Measurements from ENCODE around the gene RSF1.

The RSF1 gene

GRCh38 chr11:77749232-77749631 lies 71.3 kb downstream of the RSF1 start:
- DNase-seq, result no peak

DNA sequence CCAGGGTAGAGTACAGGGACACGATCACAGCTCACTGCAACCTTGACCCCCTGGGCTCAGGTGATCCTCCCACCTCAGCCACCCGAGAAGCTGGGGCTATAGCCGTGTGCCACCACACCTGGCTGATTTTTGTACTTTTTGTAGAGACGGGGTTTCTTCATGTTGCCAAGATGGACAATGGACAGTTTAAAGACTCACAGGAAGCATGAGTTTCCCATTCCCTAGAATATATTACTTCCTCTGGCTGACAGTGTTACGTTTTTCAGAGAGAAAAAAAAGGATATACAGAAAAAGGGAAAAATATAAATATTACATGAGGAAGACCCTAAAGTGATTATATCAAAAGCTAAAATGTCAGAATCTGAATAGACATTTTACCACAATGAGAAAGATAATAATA lies 72.3 kb downstream of the RSF1 start:
- DNase-seq, result no peak

- no peak for DNase-seq
Measured at GRCh38 chr11:77747381-77747969, 73.0 kb downstream of the RSF1 start.

DNA sequence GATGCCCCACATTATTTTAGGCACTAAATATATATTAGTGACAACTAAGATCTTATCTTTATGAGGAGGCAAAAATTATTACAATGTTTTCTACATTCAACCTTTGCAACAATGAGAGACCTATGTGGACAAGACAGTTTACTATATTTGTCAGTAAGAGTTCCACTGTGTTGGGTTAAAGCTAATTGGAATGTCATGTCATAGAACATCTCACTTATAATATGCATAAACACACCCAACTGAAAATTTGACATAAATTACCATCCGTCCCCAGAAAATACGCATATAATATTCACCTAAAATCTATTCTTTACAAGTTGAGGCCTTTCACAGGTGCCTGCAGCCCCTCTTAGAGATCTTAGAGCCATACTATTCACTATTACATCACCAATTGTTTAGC lies 84.0 kb downstream of the RSF1 start:
- no peak for DNase-seq

DNA sequence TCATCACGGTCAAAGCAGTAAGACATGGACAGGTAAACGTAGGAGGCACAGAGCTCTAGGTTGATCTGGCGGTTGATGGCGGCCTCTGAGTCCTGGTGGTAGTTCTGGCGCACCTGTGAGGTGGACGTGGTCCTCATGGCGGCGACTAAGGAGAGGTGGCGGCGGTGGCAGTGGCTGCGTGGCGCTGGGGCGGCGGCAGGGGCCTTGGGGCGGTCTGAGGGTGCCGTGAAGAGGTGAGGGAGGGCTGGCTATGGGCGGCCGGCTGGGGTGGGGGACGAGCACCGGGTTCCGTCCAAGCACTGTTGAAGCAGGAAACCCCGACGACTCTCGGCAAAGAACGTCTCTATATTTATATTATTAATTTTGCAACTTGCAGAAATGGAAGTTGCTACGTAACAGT lies 85.6 kb downstream of the RSF1 start:
- DNase-seq, result no peak

DNA sequence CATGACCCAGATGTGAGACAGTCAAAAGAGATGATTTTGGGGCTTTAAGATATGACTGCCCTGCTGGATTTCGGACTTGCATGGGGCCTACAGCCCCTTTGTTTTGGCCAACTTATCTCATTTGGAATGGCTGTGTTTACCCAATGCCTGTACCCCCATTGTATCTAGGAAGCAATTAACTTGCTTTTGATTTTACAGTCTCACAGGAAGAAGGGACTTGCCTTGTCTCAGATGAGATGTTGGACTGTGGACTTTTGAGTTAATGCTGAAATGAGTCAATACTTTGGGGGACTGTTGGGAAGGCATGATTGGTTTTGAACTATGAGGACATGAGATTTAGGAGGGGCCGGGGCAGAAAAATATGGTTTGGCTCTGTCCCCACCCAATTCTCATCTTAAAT lies 88.4 kb downstream of the RSF1 start:
- DNase-seq, result no peak

GRCh38 chr11:77730789-77731188 lies 89.7 kb downstream of the RSF1 start:
- no peak for DNase-seq

- DNase-seq, result no peak
Measured at GRCh38 chr11:77729063-77729462, 91.5 kb downstream of the RSF1 start.

GRCh38 chr11:77728203-77728786 lies 92.2 kb downstream of the RSF1 start:
- DNase-seq, result no peak

- DNase-seq, result no peak
Measured at GRCh38 chr11:77726524-77726923, 94.0 kb downstream of the RSF1 start.

- DNase-seq, result no peak
Measured at GRCh38 chr11:77725433-77725832, 95.1 kb downstream of the RSF1 start.

GRCh38 chr11:77724636-77725035 lies 95.9 kb downstream of the RSF1 start:
- peak; percentile 1 for DNase-seq

- DNase-seq, result no peak
Measured at GRCh38 chr11:77723024-77723423, 97.5 kb downstream of the RSF1 start.

DNA sequence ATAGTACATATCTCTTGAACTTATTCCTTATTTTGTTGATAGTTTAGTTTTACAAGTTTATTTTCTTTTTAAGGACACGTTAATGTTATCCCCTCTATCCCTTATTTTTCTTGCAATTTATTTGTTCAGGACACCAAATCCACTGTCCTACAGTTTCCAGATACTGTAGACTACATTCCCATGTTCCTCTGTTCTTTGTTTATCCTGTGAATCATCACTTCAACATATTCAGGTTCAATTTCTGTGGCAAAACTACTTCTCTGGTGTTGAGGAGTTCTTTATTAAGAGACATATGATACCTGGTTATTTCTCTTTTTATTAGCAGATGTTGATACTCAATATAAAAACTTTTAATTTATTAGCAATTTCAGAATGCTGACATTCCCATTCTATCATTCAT lies 110.2 kb downstream of the RSF1 start:
- no peak for DNase-seq

- DNase-seq, result no peak
Measured at GRCh38 chr11:77705876-77706579, 114.5 kb downstream of the RSF1 start.

DNA sequence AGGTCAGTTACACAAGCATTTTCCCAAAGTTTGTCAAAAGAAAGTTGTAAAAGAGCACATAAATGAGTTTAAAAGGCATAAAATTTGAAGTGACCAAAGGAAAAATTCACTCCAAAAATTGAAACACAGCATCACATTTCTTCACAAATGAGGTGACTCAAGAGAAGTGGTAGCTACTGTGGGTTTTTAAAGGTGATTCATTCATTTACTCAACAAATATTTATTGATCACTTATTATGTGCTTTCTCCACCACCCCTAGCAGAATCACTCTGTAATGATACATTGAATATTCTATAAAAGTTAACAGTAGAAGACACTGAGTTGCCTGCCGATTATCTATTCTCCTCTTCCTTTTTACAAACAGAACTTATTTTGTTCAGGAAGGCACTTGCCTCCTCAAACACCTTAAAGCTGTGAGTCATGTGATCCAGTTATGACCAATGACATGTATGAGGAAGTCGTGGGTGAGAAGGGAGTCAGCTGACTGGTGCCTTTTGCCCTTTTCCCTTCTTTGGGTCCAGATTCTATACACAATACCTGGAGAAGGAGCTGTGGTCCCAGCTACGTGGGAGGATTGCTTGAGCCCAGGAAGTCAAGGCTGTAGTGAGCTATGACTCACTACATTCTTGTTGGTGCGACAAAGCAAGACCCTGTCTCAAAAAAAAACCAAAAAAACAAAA lies 115.2 kb downstream of the RSF1 start:
- DNase-seq, result no peak

DNA sequence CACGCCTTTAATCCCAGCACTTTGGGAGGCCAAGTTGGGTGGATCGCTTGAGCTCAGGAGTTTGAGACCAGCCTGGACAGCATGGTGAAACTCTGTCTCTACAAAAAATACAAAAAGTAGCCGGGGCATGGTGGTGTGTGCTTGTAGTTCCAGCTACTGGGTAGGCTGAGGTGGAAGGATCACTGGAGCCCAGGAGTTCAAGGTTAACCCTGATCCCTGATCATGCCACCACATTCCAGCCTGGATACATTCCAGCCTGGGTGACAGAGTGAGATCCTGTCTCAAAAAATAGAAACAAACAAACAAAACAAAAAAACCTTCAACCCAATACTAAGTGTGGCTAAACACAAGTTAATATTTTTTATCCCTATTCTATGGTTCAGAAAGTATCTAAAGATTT lies 116.5 kb downstream of the RSF1 start:
- no peak for DNase-seq

DNA sequence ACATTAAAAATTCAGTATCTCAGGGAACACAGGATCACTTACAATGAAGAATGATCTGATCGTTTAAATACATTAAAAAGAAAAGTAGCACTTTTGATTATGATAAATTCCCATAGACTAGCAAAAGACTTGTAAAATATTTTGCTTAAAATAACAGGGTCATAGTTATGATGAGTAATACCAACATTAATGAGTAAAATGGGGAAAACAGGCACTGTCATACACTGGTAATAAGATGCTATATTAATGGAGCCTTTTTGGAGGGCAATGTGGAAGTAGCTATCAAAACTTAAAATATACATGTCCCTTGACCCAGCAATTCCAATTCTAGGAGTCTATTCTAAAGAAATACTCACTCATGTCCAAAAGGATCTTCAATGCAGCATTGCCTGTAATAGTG lies 121.1 kb downstream of the RSF1 start:
- no peak for DNase-seq

- DNase-seq, result no peak
Measured at GRCh38 chr11:77698896-77699295, 121.6 kb downstream of the RSF1 start.

- DNase-seq, result no peak
Measured at GRCh38 chr11:77697865-77698264, 122.7 kb downstream of the RSF1 start.

GRCh38 chr11:77695417-77695816 lies 125.1 kb downstream of the RSF1 start:
- no peak for DNase-seq

- no peak for DNase-seq
Measured at GRCh38 chr11:77690649-77691048, 129.9 kb downstream of the RSF1 start.

DNA sequence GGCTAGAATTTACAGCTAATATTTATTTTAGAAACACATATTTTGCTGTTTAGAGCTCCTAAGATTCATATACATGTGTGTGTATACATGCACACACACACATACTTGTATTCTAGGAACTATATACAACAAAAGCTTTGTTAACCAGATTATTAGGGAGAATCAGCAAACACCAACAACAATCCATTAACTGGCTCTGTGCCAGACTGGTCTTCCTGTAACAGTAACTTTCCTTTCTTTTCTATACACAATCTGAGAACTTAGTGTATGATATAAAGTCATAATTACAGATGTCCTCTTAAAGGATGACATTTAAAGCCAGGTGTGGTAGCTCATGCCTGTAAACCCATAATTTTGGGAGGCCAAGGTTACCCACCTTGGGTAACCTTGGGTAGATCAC lies 133.4 kb downstream of the RSF1 start:
- DNase-seq, result no peak

DNA sequence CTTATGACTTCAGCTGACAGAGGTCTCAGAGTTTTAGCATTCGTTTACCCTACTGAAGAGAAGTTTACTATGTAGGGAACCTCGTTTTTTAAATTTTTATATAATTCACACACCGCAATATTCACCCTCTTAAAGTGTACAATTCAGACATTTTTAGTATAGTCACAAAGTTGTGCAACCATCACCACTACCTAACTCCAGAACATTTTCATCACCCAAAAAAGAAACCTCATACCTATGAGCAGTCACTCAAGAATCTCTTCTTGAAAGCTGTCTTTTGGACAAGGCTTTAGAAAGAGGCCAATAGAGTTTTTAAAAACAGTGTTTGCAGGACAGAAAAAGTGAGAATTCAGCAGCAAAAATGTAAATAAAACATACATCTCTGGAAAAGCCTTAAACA lies 143.4 kb downstream of the RSF1 start:
- no peak for DNase-seq

Measured in NCI-H1436 treated with DMSO at 0.1 percent for 48 hours (cell line).